ENCODE results near the gene HTR1B. TPM values are rescaled to one million over a fixed set of nuclear protein-coding genes. Genes with fewer than 3 reads are reported as not detected.

Gene HTR1B
- total RNA-seq: not detected in 2 replicates

GRCh38 chr6:77463308-77463860 lies at the start of gene HTR1B:
Gene HTR1B, minus strand, starts transcription at chr6:77463491. Its CDS starts 88 bp downstream, at chr6:77463403.

Other genes with a start within 250 kb of the HTR1B start
- gene MEI4, start 189.5 kb upstream of the HTR1B start, total RNA-seq: not detected in 2 replicates

All from uterine smooth muscle cell (primary cell).